K562 (cell line): ENCODE data around the gene ACHE. TPM values are rescaled to one million over a fixed set of nuclear protein-coding genes. Genes with fewer than 3 reads are reported as not detected.

Experiments used
- BRD9 ChIP-seq: fragments of 450-650 bp; IDR thresholded peaks from 2 replicates; pipeline ENCODE4 v1.6.1; 2018; ENCODE audit warnings: low read depth; ENCODE audit not compliant: partially characterized antibody
- E2F5 ChIP-seq: sonication (generic); formaldehyde crosslinking; IDR thresholded peaks from 2 replicates; pipeline ENCODE4 v1.8.0; 2022; ENCODE audit warnings: mild to moderate bottlenecking, missing genetic modification reagents
- HNRNPH1 ChIP-seq: fragments of 200-400 bp; formaldehyde crosslinking; optimal IDR thresholded peaks from 2 replicates; pipeline ENCODE3; 2017; ENCODE audit warnings: low read depth, mild to moderate bottlenecking, low read length, moderate library complexity
- IRF9 ChIP-seq: fragments of 450-650 bp; IDR thresholded peaks from 2 replicates; pipeline ENCODE4 v1.6.1; 2016; ENCODE audit warnings: missing biosample characterization, missing genetic modification characterization
- KDM5B ChIP-seq: fragments of 200-600 bp; sonication (generic); IDR thresholded peaks from 2 replicates; pipeline ENCODE4 v1.6.1; 2012; ENCODE audit warnings: low read depth, mild to moderate bottlenecking, moderate library complexity, low read length, control low read depth, inconsistent platforms; ENCODE audit not compliant: insufficient replicate concordance
- NR3C1 ChIP-seq: sonication (generic); formaldehyde crosslinking; IDR thresholded peaks from 2 replicates; pipeline ENCODE4 v1.8.1; 2022; ENCODE audit warnings: missing genetic modification reagents
- RERE ChIP-seq: sonication (generic); formaldehyde crosslinking; IDR thresholded peaks from 2 replicates; pipeline ENCODE4 v1.8.0; 2023; ENCODE audit warnings: missing genetic modification reagents, mild to moderate bottlenecking, borderline replicate concordance
- SAFB2 ChIP-seq: fragments of 200-400 bp; formaldehyde crosslinking; IDR thresholded peaks from 2 replicates; pipeline ENCODE4 v1.6.1; 2018; ENCODE audit warnings: borderline replicate concordance, low read length, low read depth, moderate library complexity; ENCODE audit not compliant: severe bottlenecking
- ZNF407 ChIP-seq: fragments of 450-650 bp; IDR thresholded peaks from 2 replicates; pipeline ENCODE4 v1.6.1; 2016; ENCODE audit warnings: low read depth
- ZNF699 ChIP-seq: fragments of 250-450 bp; sonication (Bioruptor Pico); IDR thresholded peaks from 2 replicates; pipeline ENCODE4 v1.8.0; 2021; ENCODE audit warnings: mild to moderate bottlenecking, moderate library complexity; ENCODE audit not compliant: insufficient replicate concordance
- polyA plus RNA-seq, 8 experiments: library from polyadenylated mRNA; depleted of rRNA in 4 of 8; stranded (reverse) in 5 of 8; unstranded in 3 of 8; fragments of >200 nt; fragmentation: Nextera tagmentation in 2 of 8; fragmentation: Illumina TruSeq in 1 of 8; extraction: Ambion mirVana in 2 of 8; extraction: Trizol in 1 of 8; gene quantifications; 2 replicates each; pipeline versions ENCODE4 v1.2.1 to v1.2.3, GENCODE V29; 2011 to 2014; ENCODE audit warnings: inconsistent platforms in 1 of 8, missing spikeins in 1 of 8
- total RNA-seq, 7 experiments: library from RNA; depleted of rRNA in 6 of 7; stranded (reverse); fragments of >200 nt in 6 of 7; fragmentation: Illumina TruSeq in 2 of 7; extraction: Trizol in 2 of 7; gene quantifications; 2 replicates each; pipeline versions ENCODE4 v1.2.1 to v1.2.3, GENCODE V29; 2011 to 2021; ENCODE audit warnings: low replicate concordance in 1 of 7

ACHE gene
- total and polyA plus RNA-seq, 9 of the 15 experiments (the other 6 are each of a cell fraction or from before 2014, with no cell fraction given), result 0.04 to 8.8 (median 1.9) TPM

- peak; percentile 51; the same call in 1 of the 2 replicates for TF ChIP-seq RERE (CRISPR knock-in tag)
- no peak for TF ChIP-seq ZNF407
- peak; percentile 58; the same call in 1 of the 2 replicates for TF ChIP-seq NR3C1 (CRISPR knock-in tag)
- TF ChIP-seq E2F5 (CRISPR knock-in tag), result no peak; the same call in 1 of the 2 replicates
- no peak for TF ChIP-seq SAFB2
- TF ChIP-seq BRD9, result no peak
- TF ChIP-seq ZNF699 (CRISPR knock-in tag), result no peak
- TF ChIP-seq IRF9, result no peak
- TF ChIP-seq HNRNPH1, result no peak
- TF ChIP-seq KDM5B, result peak; percentile 68
These were observed 6.5 kb downstream of the ACHE start, which contains the start of gene UFSP1 (continued) for GRCh38 chr7:100888988-100889750.
